Suprapubic skin (tissue), 4 donors: ENCODE results near the gene ADRA1B.

ENCODE experiments used
- EP300 ChIP-seq: sonication (generic); formaldehyde crosslinking; IDR thresholded peaks from one replicate; pipeline ENCODE4 v1.6.1; 2017; ENCODE audit warnings: antibody characterized with exemption
- POLR2A ChIP-seq, 2 donors: fragments of 450-650 bp; IDR thresholded peaks; one replicate each; pipeline ENCODE4 v1.6.1; 2017; ENCODE audit warnings: antibody characterized with exemption in 2 of 2, mild to moderate bottlenecking in 2 of 2, moderate library complexity in 2 of 2
- POLR2AphosphoS5 ChIP-seq, 3 donors: sonication (generic); formaldehyde crosslinking; IDR thresholded peaks; one replicate each; pipeline ENCODE4 v1.6.1; 2017; ENCODE audit warnings: antibody characterized with exemption in 3 of 3
- TF ChIP-seq, protein P1 (sequence below), 2 donors: fragments of 200-600 bp in 1 of 2; fragments of 450-650 bp in 1 of 2; sonication (generic) in 1 of 2; IDR thresholded peaks; one replicate each; pipeline ENCODE4 v1.5.1; 2016 to 2019; ENCODE audit warnings: antibody characterized with exemption in 2 of 2, mild to moderate bottlenecking in 1 of 2, moderate library complexity in 1 of 2

DNA sequence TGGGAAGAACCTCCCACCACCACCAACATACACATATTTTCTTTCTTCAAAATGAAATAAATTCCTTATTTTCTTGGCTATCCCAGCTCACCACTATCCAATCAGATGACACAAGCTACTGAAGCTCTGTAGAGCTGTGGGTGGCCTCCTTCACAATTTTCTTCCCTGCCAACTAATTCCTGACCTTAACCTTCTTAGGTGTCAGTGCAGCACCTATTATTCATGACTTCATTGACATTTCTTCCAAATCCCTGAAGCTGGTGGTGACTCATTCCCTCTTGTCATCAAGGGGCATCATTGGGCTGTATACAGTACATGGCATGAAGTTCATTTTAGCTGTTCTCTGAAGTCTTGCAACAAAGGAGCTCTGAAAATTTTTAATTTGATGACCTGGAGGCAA lies 42.0 kb upstream of the ADRA1B start:
- no peak for TF ChIP-seq POLR2A (IDR thresholded peaks at IDR 0.05)
- TF ChIP-seq, protein P1, sequence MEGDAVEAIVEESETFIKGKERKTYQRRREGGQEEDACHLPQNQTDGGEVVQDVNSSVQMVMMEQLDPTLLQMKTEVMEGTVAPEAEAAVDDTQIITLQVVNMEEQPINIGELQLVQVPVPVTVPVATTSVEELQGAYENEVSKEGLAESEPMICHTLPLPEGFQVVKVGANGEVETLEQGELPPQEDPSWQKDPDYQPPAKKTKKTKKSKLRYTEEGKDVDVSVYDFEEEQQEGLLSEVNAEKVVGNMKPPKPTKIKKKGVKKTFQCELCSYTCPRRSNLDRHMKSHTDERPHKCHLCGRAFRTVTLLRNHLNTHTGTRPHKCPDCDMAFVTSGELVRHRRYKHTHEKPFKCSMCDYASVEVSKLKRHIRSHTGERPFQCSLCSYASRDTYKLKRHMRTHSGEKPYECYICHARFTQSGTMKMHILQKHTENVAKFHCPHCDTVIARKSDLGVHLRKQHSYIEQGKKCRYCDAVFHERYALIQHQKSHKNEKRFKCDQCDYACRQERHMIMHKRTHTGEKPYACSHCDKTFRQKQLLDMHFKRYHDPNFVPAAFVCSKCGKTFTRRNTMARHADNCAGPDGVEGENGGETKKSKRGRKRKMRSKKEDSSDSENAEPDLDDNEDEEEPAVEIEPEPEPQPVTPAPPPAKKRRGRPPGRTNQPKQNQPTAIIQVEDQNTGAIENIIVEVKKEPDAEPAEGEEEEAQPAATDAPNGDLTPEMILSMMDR (IDR thresholded peaks at IDR 0.05) = no peak
- TF ChIP-seq POLR2AphosphoS5 (IDR thresholded peaks at IDR 0.05) = no peak
- TF ChIP-seq EP300 = no peak
